Measurements from ENCODE around the gene CTBP1. TPM values are rescaled to one million over a fixed set of nuclear protein-coding genes. Genes with fewer than 3 reads are reported as not detected.

The CTBP1 gene
- total RNA-seq, 2 donors from 2014 or later: 132 to 256 TPM

- no peak overlapping the region for H3K27ac ChIP-seq
- peaks cover 6% of the 10 kb centered on the region for H3K27me3 ChIP-seq (replicated peaks; ENCODE audit: insufficient read depth)
- no peak for ATAC-seq (ENCODE audit: insufficient number of reproducible peaks, low FRiP score, low read depth)
- DNase-seq (ENCODE audit: low spot score): no peak
- TF ChIP-seq, protein P1, sequence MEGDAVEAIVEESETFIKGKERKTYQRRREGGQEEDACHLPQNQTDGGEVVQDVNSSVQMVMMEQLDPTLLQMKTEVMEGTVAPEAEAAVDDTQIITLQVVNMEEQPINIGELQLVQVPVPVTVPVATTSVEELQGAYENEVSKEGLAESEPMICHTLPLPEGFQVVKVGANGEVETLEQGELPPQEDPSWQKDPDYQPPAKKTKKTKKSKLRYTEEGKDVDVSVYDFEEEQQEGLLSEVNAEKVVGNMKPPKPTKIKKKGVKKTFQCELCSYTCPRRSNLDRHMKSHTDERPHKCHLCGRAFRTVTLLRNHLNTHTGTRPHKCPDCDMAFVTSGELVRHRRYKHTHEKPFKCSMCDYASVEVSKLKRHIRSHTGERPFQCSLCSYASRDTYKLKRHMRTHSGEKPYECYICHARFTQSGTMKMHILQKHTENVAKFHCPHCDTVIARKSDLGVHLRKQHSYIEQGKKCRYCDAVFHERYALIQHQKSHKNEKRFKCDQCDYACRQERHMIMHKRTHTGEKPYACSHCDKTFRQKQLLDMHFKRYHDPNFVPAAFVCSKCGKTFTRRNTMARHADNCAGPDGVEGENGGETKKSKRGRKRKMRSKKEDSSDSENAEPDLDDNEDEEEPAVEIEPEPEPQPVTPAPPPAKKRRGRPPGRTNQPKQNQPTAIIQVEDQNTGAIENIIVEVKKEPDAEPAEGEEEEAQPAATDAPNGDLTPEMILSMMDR (IDR thresholded peaks at IDR 0.05): no peak
- no peaks in the 10 kb centered on the region for H3K36me3 ChIP-seq
- peak overlapping the region; percentile 89 for H3K4me3 ChIP-seq
- peaks cover 4 to 14% of the 10 kb centered on the region in 2 donors for H3K4me1 ChIP-seq (ENCODE audit: control insufficient read depth in 1 of 2, low read depth in 2 of 2)
- no peaks in the 10 kb centered on the region for H3K9me3 ChIP-seq
These were observed 82.3 kb downstream of the CTBP1 start for GRCh38 chr4:1166509-1167243.

DNA sequence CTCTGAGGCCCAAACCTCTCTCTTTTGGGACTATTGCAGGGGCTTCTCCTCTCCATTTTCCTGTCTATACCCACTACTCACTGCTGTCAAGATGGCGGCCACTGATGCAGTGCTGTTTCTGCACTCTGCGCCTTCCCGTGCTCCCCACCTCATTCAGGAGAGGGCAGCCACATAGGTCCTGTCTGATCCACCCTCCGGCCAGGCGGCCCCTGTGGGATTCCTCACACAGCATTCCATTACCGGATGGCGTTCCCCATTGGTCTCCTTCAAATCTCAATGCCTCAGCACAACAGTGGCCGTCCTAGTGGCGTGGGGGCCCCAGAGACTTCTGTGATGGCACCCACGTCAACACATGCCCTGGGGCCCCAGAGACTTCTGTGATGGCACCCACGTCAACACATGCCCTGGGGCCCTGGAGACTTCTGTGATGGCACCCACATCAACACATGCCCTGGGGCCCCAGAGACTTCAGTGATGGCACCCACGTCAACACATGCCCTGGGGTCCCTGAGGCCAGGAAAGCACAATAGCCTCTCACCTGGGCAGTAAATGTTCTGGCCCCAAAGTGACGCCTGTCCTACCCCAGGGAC lies 83.9 kb downstream of the CTBP1 start:
- no peaks in the 10 kb centered on the region for H3K27me3 ChIP-seq (replicated peaks; ENCODE audit: insufficient read depth)
- H3K4me3 ChIP-seq: no peak overlapping the region
- ATAC-seq (ENCODE audit: insufficient number of reproducible peaks, low FRiP score, low read depth): no peak
- H3K36me3 ChIP-seq: no peaks in the 10 kb centered on the region
- no peak overlapping the region for H3K27ac ChIP-seq
- TF ChIP-seq, protein P1 (IDR thresholded peaks at IDR 0.05): no peak
- peaks cover 0 to 8% of the 10 kb centered on the region in 2 donors for H3K4me1 ChIP-seq (ENCODE audit: control insufficient read depth in 1 of 2, low read depth in 2 of 2)
- DNase-seq (ENCODE audit: low spot score): no peak
- H3K9me3 ChIP-seq: no peaks in the 10 kb centered on the region

DNA sequence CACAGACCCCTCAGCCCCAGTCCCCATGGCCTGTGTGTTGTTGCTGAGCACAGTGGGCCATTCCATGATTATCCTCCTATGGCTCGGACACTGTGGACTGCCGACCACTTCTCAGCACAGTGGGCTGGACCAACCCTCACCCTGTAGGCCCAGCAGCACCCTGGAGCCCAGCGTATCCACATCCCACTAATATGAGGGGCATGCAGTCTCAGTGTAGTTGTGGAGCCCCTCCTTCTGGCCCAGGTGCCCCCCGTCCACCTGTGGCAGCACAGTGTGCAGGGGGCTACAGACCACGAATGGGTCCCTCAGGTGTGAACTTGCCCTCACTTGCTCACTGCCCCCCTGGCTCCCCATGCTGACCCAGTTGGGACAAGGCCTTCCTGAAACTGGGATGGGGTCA lies 84.5 kb downstream of the CTBP1 start:
- DNase-seq (ENCODE audit: low spot score) (no peak), ATAC-seq (ENCODE audit: insufficient number of reproducible peaks, low FRiP score, low read depth) (no peak)
- no peaks in the 10 kb centered on the region for H3K27me3 ChIP-seq (replicated peaks; ENCODE audit: insufficient read depth)
- H3K4me1 ChIP-seq (ENCODE audit: control insufficient read depth in 1 of 2, low read depth in 2 of 2): peaks cover 0 to 8% of the 10 kb centered on the region in 2 donors
- H3K27ac ChIP-seq: no peak overlapping the region
- no peaks in the 10 kb centered on the region for H3K36me3 ChIP-seq
- no peaks in the 10 kb centered on the region for H3K9me3 ChIP-seq
- TF ChIP-seq, protein P1 (IDR thresholded peaks at IDR 0.05): no peak
- H3K4me3 ChIP-seq: no peak overlapping the region

- DNase-seq (ENCODE audit: low spot score) (no peak), ATAC-seq (ENCODE audit: insufficient number of reproducible peaks, low FRiP score, low read depth) (no peak)
- Histone ChIP-seq H3K4me1 (ENCODE audit: control insufficient read depth in 1 of 2, low read depth in 2 of 2) (peaks cover 0 to 8% of the 10 kb centered on the region in 2 donors), H3K27me3 (replicated peaks; ENCODE audit: insufficient read depth) (no peaks in the 10 kb centered on the region), H3K4me3 (no peak overlapping the region), H3K36me3 (no peaks in the 10 kb centered on the region), H3K27ac (no peak overlapping the region), H3K9me3 (no peaks in the 10 kb centered on the region)
- TF ChIP-seq, protein P1 (IDR thresholded peaks at IDR 0.05): no peak
These were observed 84.9 kb downstream of the CTBP1 start for GRCh38 chr4:1164040-1164439.

Other genes starting within 250 kb of the CTBP1 start
- 10 to 100 TPM; 61.1 to 84.0 TPM for gene FGFRL1, start 237.5 kb downstream of the CTBP1 start, total RNA-seq
- 1 to 10 TPM; 1.2 to 2.4 TPM for gene RNF212, start 135.6 kb downstream of the CTBP1 start, total RNA-seq
- 10 to 100 TPM; 15.2 to 18.4 TPM for gene SPON2, start 76.5 kb downstream of the CTBP1 start, total RNA-seq
- 10 to 100 TPM; 53.7 to 83.8 TPM for gene MAEA, start 40.8 kb upstream of the CTBP1 start, total RNA-seq
- 10 to 100 TPM; 23.3 to 29.0 TPM for gene UVSSA, start 98.1 kb upstream of the CTBP1 start, total RNA-seq
- gene NKX1-1, start 157.3 kb upstream of the CTBP1 start, total RNA-seq: not detected